Fibroblast of mammary gland (primary cell): ENCODE measurements around the gene CASZ1.

Experiments
- DNase-seq: peaks from one replicate; pipeline ENCODE4 v3.0.0-alpha.2; 2010; ENCODE audit warnings: low read depth
- H3K4me3 ChIP-seq: 2 replicates; pipeline ENCODE4 v1.5.1; 2011; ENCODE audit warnings: low read depth, mild to moderate bottlenecking, low read length, moderate library complexity; ENCODE audit not compliant: control insufficient read depth
- CTCF ChIP-seq: conservative IDR thresholded peaks from 2 replicates; pipeline ENCODE4 v1.5.1; 2011; ENCODE audit warnings: low read depth, low read length, inconsistent platforms; ENCODE audit not compliant: control insufficient read depth, insufficient read depth

The CASZ1 gene

GRCh38 chr1:10803971-10804820 lies 7.8 kb upstream of the CASZ1 start:
- TF ChIP-seq CTCF, result no peak
- no peak overlapping the region for H3K4me3 ChIP-seq
- DNase-seq, result no peak

- DNase-seq, result no peak
- no peak overlapping the region for H3K4me3 ChIP-seq
- no peak for TF ChIP-seq CTCF
Observed at GRCh38 chr1:10802944-10803715, 6.7 kb upstream of the CASZ1 start.

GRCh38 chr1:10800778-10801177 lies 4.3 kb upstream of the CASZ1 start:
- TF ChIP-seq CTCF, result no peak
- no peak overlapping the region for H3K4me3 ChIP-seq
- no peak for DNase-seq

GRCh38 chr1:10799726-10800125 lies 3.3 kb upstream of the CASZ1 start:
- TF ChIP-seq CTCF, result no peak
- H3K4me3 ChIP-seq, result no peak overlapping the region
- no peak for DNase-seq

- no peak for DNase-seq
- no peak overlapping the region for H3K4me3 ChIP-seq
- TF ChIP-seq CTCF, result no peak
Observed at GRCh38 chr1:10795276-10796021, 997 bp downstream of the CASZ1 start.

GRCh38 chr1:10794724-10795275 lies 1.6 kb downstream of the CASZ1 start:
- TF ChIP-seq CTCF, result no peak
- no peak overlapping the region for H3K4me3 ChIP-seq
- DNase-seq, result no peak
